Measurements from ENCODE around the gene BAG1.

BAG1 gene

DNA sequence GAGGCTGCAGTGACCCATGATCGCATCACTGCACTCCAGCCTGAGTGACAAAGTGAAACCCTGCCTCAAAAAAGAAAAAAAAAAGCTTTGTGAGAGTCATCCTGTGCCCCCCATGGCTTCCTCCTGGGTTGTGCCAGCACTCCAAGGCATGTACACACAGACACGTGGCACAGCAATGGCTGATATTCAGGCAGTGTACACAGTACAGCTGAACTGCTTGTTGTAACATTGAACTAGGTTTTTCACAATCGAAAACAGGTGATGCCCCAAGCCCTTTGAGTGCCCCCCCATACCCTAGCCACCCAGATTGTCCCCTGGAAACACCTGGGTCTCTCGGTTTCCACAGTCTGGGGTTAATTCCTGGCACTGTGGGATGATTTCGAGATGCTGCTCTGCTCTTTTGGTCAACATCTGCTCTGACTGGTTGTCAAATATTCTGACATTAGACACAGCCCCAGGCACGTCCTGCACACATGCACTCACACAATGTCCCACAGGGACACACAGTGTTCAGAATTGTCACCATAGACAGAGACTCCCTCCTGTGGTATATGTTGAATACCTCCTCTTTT lies 15.3 kb downstream of the BAG1 start:
- no peak for DNase-seq (ENCODE audit: insufficient read length, low spot score)
- peak; percentile 80 for FAIRE-seq
- TF ChIP-seq TAF1 (IDR thresholded peaks at IDR 0.05; ENCODE audit: low read depth, low read length), result no peak
- TF ChIP-seq POU2F2 (IDR thresholded peaks at IDR 0.05; ENCODE audit: low read depth, low read length), result no peak
- TF ChIP-seq POLR2A (IDR thresholded peaks at IDR 0.05; ENCODE audit: low read depth, low read length), result no peak
- no peak for TF ChIP-seq SPI1 (IDR thresholded peaks at IDR 0.05; ENCODE audit: low read depth, low read length)
- TF ChIP-seq POLR2AphosphoS5 (IDR thresholded peaks at IDR 0.05; ENCODE audit: low read depth, low read length), result no peak
- no peak for TF ChIP-seq PAX5 (IDR thresholded peaks at IDR 0.05; ENCODE audit: insufficient read depth, low read length, severe bottlenecking)

GRCh38 chr9:33248606-33249005 lies 15.9 kb downstream of the BAG1 start:
- FAIRE-seq (no peak), DNase-seq (ENCODE audit: insufficient read length, low spot score) (no peak)
- no peak for TF ChIP-seq SPI1 (IDR thresholded peaks at IDR 0.05; ENCODE audit: low read depth, low read length)
- TF ChIP-seq POLR2A (IDR thresholded peaks at IDR 0.05; ENCODE audit: low read depth, low read length), result no peak
- TF ChIP-seq TAF1 (IDR thresholded peaks at IDR 0.05; ENCODE audit: low read depth, low read length), result no peak
- no peak for TF ChIP-seq POU2F2 (IDR thresholded peaks at IDR 0.05; ENCODE audit: low read depth, low read length)
- TF ChIP-seq PAX5 (IDR thresholded peaks at IDR 0.05; ENCODE audit: insufficient read depth, low read length, severe bottlenecking), result no peak
- TF ChIP-seq POLR2AphosphoS5 (IDR thresholded peaks at IDR 0.05; ENCODE audit: low read depth, low read length), result no peak

GRCh38 chr9:33246269-33246860 lies 18.1 kb downstream of the BAG1 start:
- no peak for FAIRE-seq
- no peak for DNase-seq (ENCODE audit: insufficient read length, low spot score)
- TF ChIP-seq POLR2AphosphoS5 (IDR thresholded peaks at IDR 0.05; ENCODE audit: low read depth, low read length) (no peak), SPI1 (IDR thresholded peaks at IDR 0.05; ENCODE audit: low read depth, low read length) (no peak), POLR2A (IDR thresholded peaks at IDR 0.05; ENCODE audit: low read depth, low read length) (no peak), TAF1 (IDR thresholded peaks at IDR 0.05; ENCODE audit: low read depth, low read length) (no peak), POU2F2 (IDR thresholded peaks at IDR 0.05; ENCODE audit: low read depth, low read length) (no peak), PAX5 (IDR thresholded peaks at IDR 0.05; ENCODE audit: insufficient read depth, low read length, severe bottlenecking) (no peak)

DNA sequence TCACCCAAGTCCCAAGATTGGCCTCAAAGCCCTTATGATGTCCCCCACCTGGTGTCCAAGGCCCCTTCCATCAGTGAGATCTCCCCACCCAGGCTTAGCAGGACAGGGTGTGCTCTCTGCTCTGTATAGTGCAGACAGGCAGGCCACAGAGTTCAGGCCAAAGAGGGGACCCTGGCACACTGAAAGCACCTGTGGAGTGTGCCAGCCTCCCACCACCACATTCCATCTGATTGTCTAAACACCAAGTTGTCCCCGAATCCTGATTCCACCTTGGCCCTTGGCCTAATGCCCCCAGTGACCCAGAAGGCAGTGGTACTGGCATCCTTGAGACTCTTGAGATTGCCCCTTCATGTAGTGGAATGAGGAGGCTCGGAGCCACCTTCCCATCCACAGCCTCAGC lies 19.2 kb downstream of the BAG1 start:
- DNase-seq (ENCODE audit: insufficient read length, low spot score), result no peak
- TF ChIP-seq TAF1 (IDR thresholded peaks at IDR 0.05; ENCODE audit: low read depth, low read length) (no peak), SPI1 (IDR thresholded peaks at IDR 0.05; ENCODE audit: low read depth, low read length) (no peak), POLR2AphosphoS5 (IDR thresholded peaks at IDR 0.05; ENCODE audit: low read depth, low read length) (no peak), POLR2A (IDR thresholded peaks at IDR 0.05; ENCODE audit: low read depth, low read length) (no peak), PAX5 (IDR thresholded peaks at IDR 0.05; ENCODE audit: insufficient read depth, low read length, severe bottlenecking) (no peak), POU2F2 (IDR thresholded peaks at IDR 0.05; ENCODE audit: low read depth, low read length) (no peak)
- no peak for FAIRE-seq

DNA sequence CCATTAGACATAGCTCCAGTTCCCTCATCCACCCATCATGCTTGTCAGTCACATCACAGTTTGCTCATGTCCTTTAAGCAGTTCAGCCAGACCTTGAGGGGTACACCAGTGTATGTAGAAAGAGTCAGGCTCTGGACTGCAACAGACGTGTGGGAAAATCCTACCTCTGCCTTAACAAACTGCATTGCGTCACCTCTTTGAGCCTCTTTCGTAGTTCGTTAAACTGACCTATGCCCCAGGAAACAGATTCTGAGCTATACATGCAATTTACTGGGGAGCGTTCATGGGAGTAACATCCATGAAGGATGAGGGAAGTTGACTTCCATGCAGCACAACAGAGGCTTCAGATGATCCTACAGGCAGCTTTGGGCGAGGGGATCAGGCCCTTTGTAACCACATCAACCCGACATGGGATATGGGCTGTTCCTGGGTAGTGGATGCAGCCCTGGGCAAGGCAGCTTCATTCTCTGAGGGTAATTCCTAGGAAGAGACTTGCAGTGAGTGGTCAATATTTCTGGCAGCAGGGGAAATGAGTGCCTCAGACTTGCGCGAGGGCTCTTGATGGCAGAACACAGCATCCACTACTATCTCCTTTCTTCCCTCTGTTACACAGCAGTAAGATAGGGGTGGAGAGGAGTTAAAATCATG lies 20.2 kb downstream of the BAG1 start:
- TF ChIP-seq PAX5 (IDR thresholded peaks at IDR 0.05; ENCODE audit: insufficient read depth, low read length, severe bottlenecking), result no peak
- TF ChIP-seq SPI1 (IDR thresholded peaks at IDR 0.05; ENCODE audit: low read depth, low read length), result no peak
- no peak for TF ChIP-seq TAF1 (IDR thresholded peaks at IDR 0.05; ENCODE audit: low read depth, low read length)
- no peak for TF ChIP-seq POLR2AphosphoS5 (IDR thresholded peaks at IDR 0.05; ENCODE audit: low read depth, low read length)
- TF ChIP-seq POLR2A (IDR thresholded peaks at IDR 0.05; ENCODE audit: low read depth, low read length), result no peak
- no peak for TF ChIP-seq POU2F2 (IDR thresholded peaks at IDR 0.05; ENCODE audit: low read depth, low read length)
- no peak for DNase-seq (ENCODE audit: insufficient read length, low spot score)
- no peak for FAIRE-seq

GRCh38 chr9:33242609-33243134 lies 21.8 kb downstream of the BAG1 start:
- DNase-seq (ENCODE audit: insufficient read length, low spot score) (no peak), FAIRE-seq (no peak)
- TF ChIP-seq TAF1 (IDR thresholded peaks at IDR 0.05; ENCODE audit: low read depth, low read length) (no peak), SPI1 (IDR thresholded peaks at IDR 0.05; ENCODE audit: low read depth, low read length) (no peak), POLR2AphosphoS5 (IDR thresholded peaks at IDR 0.05; ENCODE audit: low read depth, low read length) (no peak), PAX5 (IDR thresholded peaks at IDR 0.05; ENCODE audit: insufficient read depth, low read length, severe bottlenecking) (no peak), POU2F2 (IDR thresholded peaks at IDR 0.05; ENCODE audit: low read depth, low read length) (no peak), POLR2A (IDR thresholded peaks at IDR 0.05; ENCODE audit: low read depth, low read length) (no peak)

- no peak for FAIRE-seq
- DNase-seq (ENCODE audit: insufficient read length, low spot score), result no peak
- TF ChIP-seq TAF1 (IDR thresholded peaks at IDR 0.05; ENCODE audit: low read depth, low read length) (no peak), SPI1 (IDR thresholded peaks at IDR 0.05; ENCODE audit: low read depth, low read length) (no peak), PAX5 (IDR thresholded peaks at IDR 0.05; ENCODE audit: insufficient read depth, low read length, severe bottlenecking) (no peak), POLR2AphosphoS5 (IDR thresholded peaks at IDR 0.05; ENCODE audit: low read depth, low read length) (no peak), POLR2A (IDR thresholded peaks at IDR 0.05; ENCODE audit: low read depth, low read length) (no peak), POU2F2 (IDR thresholded peaks at IDR 0.05; ENCODE audit: low read depth, low read length) (no peak)
These were observed 23.2 kb downstream of the BAG1 start for GRCh38 chr9:33241298-33241697.

- TF ChIP-seq POLR2A (IDR thresholded peaks at IDR 0.05; ENCODE audit: low read depth, low read length), result no peak
- TF ChIP-seq POLR2AphosphoS5 (IDR thresholded peaks at IDR 0.05; ENCODE audit: low read depth, low read length), result no peak
- TF ChIP-seq SPI1 (IDR thresholded peaks at IDR 0.05; ENCODE audit: low read depth, low read length), result no peak
- TF ChIP-seq PAX5 (IDR thresholded peaks at IDR 0.05; ENCODE audit: insufficient read depth, low read length, severe bottlenecking), result no peak
- TF ChIP-seq TAF1 (IDR thresholded peaks at IDR 0.05; ENCODE audit: low read depth, low read length), result no peak
- TF ChIP-seq POU2F2 (IDR thresholded peaks at IDR 0.05; ENCODE audit: low read depth, low read length), result no peak
- DNase-seq (ENCODE audit: insufficient read length, low spot score) (no peak), FAIRE-seq (no peak)
These were observed 24.6 kb downstream of the BAG1 start, which contains the start of gene SPINK4 for GRCh38 chr9:33239921-33240320. Gene SPINK4 (plus strand): TSS chr9:33240167. CDS start chr9:33240209, 42 bp downstream.

DNA sequence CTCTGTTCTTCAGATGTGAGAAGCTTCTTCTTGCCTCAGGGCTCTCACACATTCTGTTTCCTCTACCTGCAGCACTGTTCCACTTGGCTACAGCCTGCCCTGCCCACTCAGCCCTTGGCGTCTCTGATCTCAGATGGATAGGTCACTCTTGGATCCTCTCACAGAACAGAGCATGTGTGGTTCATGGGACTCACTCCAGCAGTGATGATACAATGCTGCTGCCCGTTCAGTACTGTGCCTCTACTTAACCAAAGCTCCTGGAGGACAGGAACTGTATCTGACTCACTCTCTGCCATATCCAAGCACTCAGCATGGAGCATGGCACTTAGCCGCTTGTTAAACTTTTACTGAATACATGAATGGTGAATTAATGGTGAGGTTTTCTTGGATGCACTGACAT lies 27.9 kb downstream of the BAG1 start:
- FAIRE-seq (no peak), DNase-seq (ENCODE audit: insufficient read length, low spot score) (no peak)
- no peak for TF ChIP-seq POLR2A (IDR thresholded peaks at IDR 0.05; ENCODE audit: low read depth, low read length)
- no peak for TF ChIP-seq TAF1 (IDR thresholded peaks at IDR 0.05; ENCODE audit: low read depth, low read length)
- TF ChIP-seq SPI1 (IDR thresholded peaks at IDR 0.05; ENCODE audit: low read depth, low read length), result no peak
- TF ChIP-seq PAX5 (IDR thresholded peaks at IDR 0.05; ENCODE audit: insufficient read depth, low read length, severe bottlenecking), result no peak
- no peak for TF ChIP-seq POLR2AphosphoS5 (IDR thresholded peaks at IDR 0.05; ENCODE audit: low read depth, low read length)
- TF ChIP-seq POU2F2 (IDR thresholded peaks at IDR 0.05; ENCODE audit: low read depth, low read length), result no peak
